ENCODE data around the gene NR4A1. TPM values are rescaled to one million over a fixed set of nuclear protein-coding genes. Genes with fewer than 3 reads are reported as not detected.

NR4A1 gene
- total RNA-seq, 1 experiment from 2014 or later: 25.8 TPM

- no peak for DNase-seq
- Mint-ChIP-seq H3K9me3 (no peaks in the 10 kb centered on the region), H3K4me1 (peaks cover 8 to 19% of the 10 kb centered on the region in 2 experiments), H3K4me3 (no peak overlapping the region), H3K27ac (no peak overlapping the region), H3K36me3 (ENCODE audit: insufficient read depth in 1 of 3, low read depth in 3 of 3) (peaks cover 7 to 20% (median 9%) of the 10 kb centered on the region in 3 experiments), H3K27me3 (ENCODE audit: low read depth) (peaks cover 10% of the 10 kb centered on the region)
- H2BK5ac ChIP-seq (ENCODE audit: insufficient read length, low read length): no peak overlapping the region
- H2BK120ac ChIP-seq (ENCODE audit: low read depth, low read length, poor library complexity, severe bottlenecking): no peak overlapping the region
- H3K14ac ChIP-seq (ENCODE audit: insufficient read depth, low read length): no peak overlapping the region
- H3K27ac ChIP-seq (ENCODE audit: insufficient read length, low read depth, low read length): no peak overlapping the region
- H3T11ph ChIP-seq (ENCODE audit: low read length): no peak overlapping the region
- no CpG with 5 or more reads among the region's 8 CpGs for WGBS (ENCODE audit: extremely low coverage, insufficient read length, low lambda C conversion rate)
- H2BK12ac ChIP-seq (ENCODE audit: insufficient read length, low read depth, low read length): no peak overlapping the region
- H2BK20ac ChIP-seq (ENCODE audit: low read depth, low read length, poor library complexity, severe bottlenecking): no peak overlapping the region
- no peak overlapping the region for H2AFZ ChIP-seq (ENCODE audit: low read length)
- H3K4ac ChIP-seq (ENCODE audit: low read depth, low read length): no peak overlapping the region
- H3K27me3 ChIP-seq (ENCODE audit: insufficient read depth, low read length): no peaks in the 10 kb centered on the region
- H2AK5ac ChIP-seq (ENCODE audit: insufficient read length, low read length): no peak overlapping the region
- H3K4me2 ChIP-seq (ENCODE audit: insufficient read depth, insufficient read length, low read length): no peak overlapping the region
- peaks cover 2% of the 10 kb centered on the region; the same call in 1 of the 2 replicates for H3K79me2 ChIP-seq (ENCODE audit: insufficient read depth, low read length)
- H2BK15ac ChIP-seq (ENCODE audit: low read depth, low read length): no peak overlapping the region
- H4K5ac ChIP-seq (ENCODE audit: insufficient read length, low read depth, low read length): no peak overlapping the region
- H4K91ac ChIP-seq (ENCODE audit: insufficient read length, low read depth, low read length): no peak overlapping the region
- no peak overlapping the region for H3K18ac ChIP-seq (ENCODE audit: insufficient read length, low read depth, low read length)
- no peak overlapping the region for H3K56ac ChIP-seq (ENCODE audit: insufficient read length, low read depth, low read length)
- no peak overlapping the region for H3K9ac ChIP-seq (ENCODE audit: extremely low read depth, insufficient read length, low read length)
- H3K79me1 ChIP-seq (ENCODE audit: insufficient read depth, low read depth, low read length, poor library complexity, severe bottlenecking): no peaks in the 10 kb centered on the region
- no peak overlapping the region for H3K23ac ChIP-seq (ENCODE audit: insufficient read length, low read depth, low read length)
- TF ChIP-seq CTCF (conservative IDR thresholded peaks at IDR 0.05): no peak
- no peaks in the 10 kb centered on the region for H3K4me1 ChIP-seq (ENCODE audit: insufficient read depth, low read length)
- no peaks in the 10 kb centered on the region for H3K9me3 ChIP-seq (ENCODE audit: control insufficient read depth, low read depth, low read length)
- peaks cover 2% of the 10 kb centered on the region for H4K20me1 ChIP-seq (ENCODE audit: control insufficient read depth, insufficient read depth, insufficient read length)
- H3K23me2 ChIP-seq (ENCODE audit: insufficient read length, low read depth, low read length, poor library complexity, severe bottlenecking): no peaks in the 10 kb centered on the region
- no peak overlapping the region for H4K8ac ChIP-seq (replicated peaks; ENCODE audit: insufficient read length, low read depth, low read length)
These were observed 8.4 kb upstream of the NR4A1 start for GRCh38 chr12:52042706-52043385.

All from H9 (cell line).